ENCODE results near the gene HSPA4L. TPM values are rescaled to one million over a fixed set of nuclear protein-coding genes. Genes with fewer than 3 reads are reported as not detected.

HSPA4L gene
- total and polyA plus RNA-seq, 2 of the 4 experiments (the other 2 are of a cell fraction): 0.84 to 2.3 TPM

- Histone ChIP-seq H3K18ac (ENCODE audit: low read depth, low read length) (no peak overlapping the region), H2BK20ac (ENCODE audit: low read depth, low read length) (no peak overlapping the region), H4K91ac (ENCODE audit: insufficient read depth, low read depth, low read length) (no peak overlapping the region), H3K23ac (ENCODE audit: low read depth, low read length) (no peak overlapping the region), H3K79me1 (ENCODE audit: low read depth in 1 of 2, low read length in 2 of 2) (no peaks in the 10 kb centered on the region), H3K27ac (ENCODE audit: insufficient read depth, low read length) (no peak overlapping the region), H2BK120ac (ENCODE audit: low read depth, low read length) (no peak overlapping the region), H3K4ac (ENCODE audit: low read depth, low read length) (no peak overlapping the region), H2AFZ (replicated peaks; ENCODE audit: low read length, poor library complexity) (no peak overlapping the region), H2BK5ac (ENCODE audit: low read depth, low read length, poor library complexity, severe bottlenecking) (no peak overlapping the region), H3K56ac (ENCODE audit: extremely low read depth, insufficient read depth, low read length) (no peak overlapping the region), H2BK15ac (ENCODE audit: low read depth, low read length) (no peak overlapping the region), H3K4me1 (ENCODE audit: control insufficient read depth, insufficient read depth, low read length) (no peaks in the 10 kb centered on the region), H4K8ac (ENCODE audit: low read depth in 2 of 2, low read length in 2 of 2) (no peak overlapping the region), H3K4me3 (ENCODE audit: insufficient read depth, low read depth, low read length) (no peak overlapping the region), H4K20me1 (ENCODE audit: insufficient read depth, low read length) (no peaks in the 10 kb centered on the region), H3K4me2 (ENCODE audit: low read depth, low read length) (no peak overlapping the region), H3K9me1 (ENCODE audit: insufficient read depth, low read length) (no peaks in the 10 kb centered on the region), H3K14ac (replicated peaks; ENCODE audit: low read depth, low read length) (no peak overlapping the region), H3K27me3 (ENCODE audit: control insufficient read depth, insufficient read depth, low read length) (no peaks in the 10 kb centered on the region), H2AK9ac (replicated peaks; ENCODE audit: low read depth, low read length, poor library complexity) (no peak overlapping the region), H3K36me3 (ENCODE audit: control insufficient read depth, insufficient read depth, low read length) (no peaks in the 10 kb centered on the region), H3K9me3 (ENCODE audit: control insufficient read depth, insufficient read depth, low read length) (no peaks in the 10 kb centered on the region), H2AK5ac (ENCODE audit: low read depth, low read length) (no peak overlapping the region), H3K9ac (ENCODE audit: low read depth, low read length) (no peak overlapping the region), H4K5ac (ENCODE audit: low read depth, low read length) (no peak overlapping the region)
- DNase-seq (no peak), ATAC-seq (ENCODE audit: low read depth) (no peak)
- BruUV-seq (replicated peaks): no TSS peak
- CTCF ChIA-PET: no interaction called here
- intact Hi-C loops (cut with micrococcal nuclease) (no loop called here), dilution Hi-C loops (cut with HindIII; ENCODE audit: low sequenced_read_pairs, unreplicated experiment) (no loop called here), in situ Hi-C loops (cut with MboI; ENCODE audit: low sequenced_read_pairs) (no loop called here)
- TF ChIP-seq CTCF (conservative IDR thresholded peaks at IDR 0.05; ENCODE audit: low read depth, low read length) (no peak), MXI1 (IDR thresholded peaks at IDR 0.05; ENCODE audit: borderline replicate concordance, low read depth, low read length) (no peak), SMC3 (IDR thresholded peaks at IDR 0.05; ENCODE audit: low read depth, low read length) (no peak), BHLHE40 (IDR thresholded peaks at IDR 0.05; ENCODE audit: low read depth, low read length) (no peak), USF2 (IDR thresholded peaks at IDR 0.05; ENCODE audit: low read depth, low read length) (no peak), CEBPB (IDR thresholded peaks at IDR 0.05; ENCODE audit: low read depth, low read length) (no peak), CHD1 (IDR thresholded peaks at IDR 0.05; ENCODE audit: low read depth, low read length) (no peak), MAFK (IDR thresholded peaks at IDR 0.05; ENCODE audit: low read depth, low read length) (no peak), POLR2A (IDR thresholded peaks at IDR 0.05; ENCODE audit: low read depth, low read length) (no peak), RCOR1 (IDR thresholded peaks at IDR 0.05; ENCODE audit: insufficient replicate concordance, low read length) (no peak), ELK1 (IDR thresholded peaks at IDR 0.05; ENCODE audit: borderline replicate concordance, low read depth, low read length) (no peak), RAD21 (IDR thresholded peaks at IDR 0.05; ENCODE audit: low read length) (no peak), FOS (IDR thresholded peaks at IDR 0.05; ENCODE audit: low read depth, low read length) (no peak)
- POLR2A ChIA-PET (ENCODE audit: unreplicated experiment): no interaction called here
These were observed 46.9 kb downstream of the HSPA4L start for GRCh38 chr4:127829014-127829413.
